Omental fat pad (tissue), 4 donors: Measurements from ENCODE around the gene EVA1C. TPM values are rescaled to one million over a fixed set of nuclear protein-coding genes. Genes with fewer than 3 reads are reported as not detected.
"Not testable (repeated sequence)": the region's sequence is repeated elsewhere in the genome, so short reads cannot be mapped to it uniquely, and the experiment has no call there.

Source experiments
- ATAC-seq: fragments of 150-250 bp; one replicate; pipeline ENCODE4 v1.9.1; 2016; ENCODE audit warnings: mild to moderate bottlenecking, moderate library complexity; ENCODE audit not compliant: low FRiP score
- DNase-seq: peaks from one replicate; pipeline ENCODE4 v3.0.0-alpha.2; 2019; ENCODE audit warnings: low spot score
- total RNA-seq, 4 donors: library from RNA; depleted of rRNA; stranded (reverse); fragments of >200 nt; gene quantifications; one replicate each; pipeline ENCODE4 v1.1.0, GENCODE V29; 2016
- TF ChIP-seq, protein P1 (sequence below), 3 donors: fragments of 450-650 bp; IDR thresholded peaks; one replicate each; pipeline ENCODE4 v1.5.1; 2016 to 2017; ENCODE audit warnings: antibody characterized with exemption in 3 of 3, mild to moderate bottlenecking in 3 of 3, moderate library complexity in 2 of 3

Gene EVA1C, protein sequence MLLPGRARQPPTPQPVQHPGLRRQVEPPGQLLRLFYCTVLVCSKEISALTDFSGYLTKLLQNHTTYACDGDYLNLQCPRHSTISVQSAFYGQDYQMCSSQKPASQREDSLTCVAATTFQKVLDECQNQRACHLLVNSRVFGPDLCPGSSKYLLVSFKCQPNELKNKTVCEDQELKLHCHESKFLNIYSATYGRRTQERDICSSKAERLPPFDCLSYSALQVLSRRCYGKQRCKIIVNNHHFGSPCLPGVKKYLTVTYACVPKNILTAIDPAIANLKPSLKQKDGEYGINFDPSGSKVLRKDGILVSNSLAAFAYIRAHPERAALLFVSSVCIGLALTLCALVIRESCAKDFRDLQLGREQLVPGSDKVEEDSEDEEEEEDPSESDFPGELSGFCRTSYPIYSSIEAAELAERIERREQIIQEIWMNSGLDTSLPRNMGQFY
- 100 to 1,000 TPM in 1 of 4 donors, 10 to 100 TPM in 3; 41.1 to 108 (median 75.9) TPM for total RNA-seq

DNA sequence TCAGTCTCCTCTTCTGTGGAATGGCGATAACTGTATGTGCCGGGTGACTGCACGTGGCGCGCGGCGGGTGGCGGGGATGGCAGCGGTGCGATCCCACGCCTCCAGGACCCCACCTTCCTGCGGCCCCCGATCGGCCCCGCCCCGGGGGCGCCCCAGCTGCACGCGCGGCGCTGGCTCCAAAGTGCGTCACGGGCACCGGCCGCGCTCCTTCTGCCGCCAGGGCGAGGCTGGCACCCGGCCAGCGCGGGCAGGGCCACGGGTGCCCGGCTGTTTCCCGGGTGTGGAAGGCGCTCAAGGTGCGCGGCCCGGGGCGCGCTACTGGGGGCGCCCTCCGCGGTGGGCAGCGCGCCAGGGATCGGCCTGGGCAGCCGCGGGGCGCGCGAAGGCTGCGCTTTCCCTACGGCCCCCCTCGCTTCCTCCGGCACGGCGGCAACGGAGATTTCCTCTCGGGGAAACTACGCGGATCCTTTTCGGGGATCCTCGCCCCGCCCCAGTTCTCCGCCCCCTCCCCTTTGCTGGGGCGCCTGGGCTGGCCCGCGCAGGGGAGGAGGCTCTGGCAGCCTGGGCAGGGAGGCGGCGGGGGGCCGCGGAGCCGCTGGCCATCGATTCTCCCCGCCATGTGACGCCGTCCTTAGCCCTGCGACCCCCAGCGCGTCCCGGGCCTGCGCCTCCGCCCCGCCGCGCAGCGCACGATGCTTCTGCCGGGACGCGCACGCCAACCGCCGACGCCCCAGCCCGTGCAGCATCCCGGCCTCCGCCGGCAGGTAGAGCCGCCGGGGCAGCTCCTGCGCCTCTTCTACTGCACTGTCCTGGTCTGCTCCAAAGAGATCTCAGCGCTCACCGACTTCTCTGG, at the start of gene EVA1C:
EVA1C (plus strand) TSS at position 545 of the 853 bp plus-strand sequence; CDS start at position 693, 148 bp downstream.
- no peak for DNase-seq

DNA sequence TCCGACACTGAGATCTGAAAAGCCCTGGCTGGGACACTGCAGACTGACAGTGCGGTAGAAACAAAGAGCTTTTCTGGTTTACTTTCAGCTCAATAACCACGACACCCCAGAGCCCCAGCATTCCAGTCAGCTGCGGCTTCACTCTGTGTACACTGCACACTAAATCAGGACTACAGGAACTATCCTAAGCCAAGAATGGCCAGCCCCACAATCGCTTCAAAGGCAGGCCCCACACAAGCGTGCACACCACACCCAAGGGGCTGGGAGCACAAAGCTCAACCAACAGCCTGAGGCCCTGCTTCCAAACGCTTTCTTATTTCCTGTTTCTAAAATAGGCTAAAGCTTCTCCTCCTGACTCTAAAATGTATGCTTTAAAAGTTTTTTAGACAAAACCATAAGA, 48.1 kb upstream of the EVA1C start:
- TF ChIP-seq, protein P1, sequence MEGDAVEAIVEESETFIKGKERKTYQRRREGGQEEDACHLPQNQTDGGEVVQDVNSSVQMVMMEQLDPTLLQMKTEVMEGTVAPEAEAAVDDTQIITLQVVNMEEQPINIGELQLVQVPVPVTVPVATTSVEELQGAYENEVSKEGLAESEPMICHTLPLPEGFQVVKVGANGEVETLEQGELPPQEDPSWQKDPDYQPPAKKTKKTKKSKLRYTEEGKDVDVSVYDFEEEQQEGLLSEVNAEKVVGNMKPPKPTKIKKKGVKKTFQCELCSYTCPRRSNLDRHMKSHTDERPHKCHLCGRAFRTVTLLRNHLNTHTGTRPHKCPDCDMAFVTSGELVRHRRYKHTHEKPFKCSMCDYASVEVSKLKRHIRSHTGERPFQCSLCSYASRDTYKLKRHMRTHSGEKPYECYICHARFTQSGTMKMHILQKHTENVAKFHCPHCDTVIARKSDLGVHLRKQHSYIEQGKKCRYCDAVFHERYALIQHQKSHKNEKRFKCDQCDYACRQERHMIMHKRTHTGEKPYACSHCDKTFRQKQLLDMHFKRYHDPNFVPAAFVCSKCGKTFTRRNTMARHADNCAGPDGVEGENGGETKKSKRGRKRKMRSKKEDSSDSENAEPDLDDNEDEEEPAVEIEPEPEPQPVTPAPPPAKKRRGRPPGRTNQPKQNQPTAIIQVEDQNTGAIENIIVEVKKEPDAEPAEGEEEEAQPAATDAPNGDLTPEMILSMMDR (IDR thresholded peaks at IDR 0.05) = no peak
- DNase-seq = no peak
- ATAC-seq = no peak

More for the DNA sequence above, at the start of gene EVA1C:
- peak; percentile 70 for ATAC-seq
- TF ChIP-seq, protein P1 (IDR thresholded peaks at IDR 0.05) = no peak

DNA sequence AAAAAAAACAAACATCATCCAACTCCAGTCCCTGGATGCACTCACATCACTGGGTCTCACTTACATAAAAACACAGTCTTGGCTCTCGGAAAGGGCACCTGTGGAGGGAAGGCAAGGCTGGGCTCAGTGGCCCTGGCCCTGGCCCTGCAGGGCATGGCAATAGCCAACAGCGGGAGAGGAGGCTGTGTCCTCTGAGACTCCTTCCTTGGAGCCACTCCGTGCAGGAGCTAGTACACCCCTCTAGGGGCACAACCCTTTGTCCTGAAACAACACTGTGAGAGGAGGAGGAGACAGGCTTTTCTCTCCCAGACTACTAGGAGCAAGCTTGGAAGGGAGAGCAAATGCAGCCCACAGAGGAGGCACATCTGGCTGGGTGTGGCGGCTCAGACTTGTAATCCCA, 47.7 kb upstream of the EVA1C start:
- TF ChIP-seq, protein P1 (IDR thresholded peaks at IDR 0.05) = no peak
- no peak for ATAC-seq
- no peak for DNase-seq

DNA sequence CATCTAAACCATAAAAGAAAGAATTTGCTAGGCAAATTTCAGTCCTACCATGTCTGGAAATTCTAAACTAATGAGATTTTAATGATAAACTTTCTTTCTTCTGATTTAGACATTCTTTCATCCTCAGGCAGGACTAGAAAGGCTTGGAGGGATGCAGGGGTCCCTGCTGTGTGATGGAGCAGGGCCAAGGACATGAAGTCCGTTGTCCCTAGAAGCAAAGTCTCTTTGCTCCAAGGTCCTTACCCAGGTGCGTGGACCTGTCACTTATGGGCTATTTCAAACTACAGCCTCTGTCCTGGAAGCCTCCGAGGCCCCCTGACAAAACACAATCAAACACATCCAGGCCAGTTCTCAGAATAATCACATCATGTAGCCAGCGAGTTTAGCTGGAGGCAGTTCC, 46.3 kb upstream of the EVA1C start:
- ATAC-seq (no peak), DNase-seq (no peak)
- TF ChIP-seq, protein P1 (IDR thresholded peaks at IDR 0.05) = no peak

DNA sequence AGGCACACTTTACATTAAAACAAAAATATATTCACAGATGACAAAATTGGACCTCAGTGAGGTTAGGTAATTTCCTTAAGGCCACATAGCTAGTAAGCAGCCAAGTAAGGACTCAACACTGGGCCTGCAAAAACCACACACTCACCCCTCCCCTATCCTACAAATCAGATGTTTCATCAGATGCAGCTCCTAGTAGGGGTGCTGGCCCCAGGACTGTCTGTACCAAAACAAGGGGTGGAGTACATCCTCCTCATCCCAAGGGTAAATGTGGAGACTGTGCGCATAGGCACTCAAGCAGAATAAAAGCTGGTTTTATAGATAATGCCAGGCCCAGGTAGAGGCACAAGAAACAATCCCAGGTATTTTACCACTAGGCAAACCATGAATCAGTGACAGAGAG, 45.3 kb upstream of the EVA1C start:
- TF ChIP-seq, protein P1 (IDR thresholded peaks at IDR 0.05) = no peak
- DNase-seq (no peak), ATAC-seq (no peak)

DNA sequence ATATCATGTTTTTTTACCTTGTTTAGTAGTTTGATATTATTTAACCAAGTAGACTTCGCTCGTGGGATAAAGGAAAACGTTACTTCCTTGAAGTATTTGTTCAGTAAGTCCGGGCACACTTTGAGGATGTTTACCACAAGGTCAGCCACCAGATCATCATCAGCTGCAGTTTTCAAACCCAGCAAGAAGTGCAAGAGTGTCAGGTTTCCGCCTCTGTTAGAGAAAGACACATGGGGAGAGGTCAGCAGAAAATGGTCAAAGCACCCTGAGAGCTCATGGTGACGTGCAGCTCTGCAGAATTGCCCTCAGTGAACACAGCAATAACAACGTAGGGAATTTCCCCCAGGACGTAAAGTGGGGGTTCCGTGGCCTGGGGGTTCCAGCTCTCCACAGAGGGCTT, 44.1 kb upstream of the EVA1C start:
- ATAC-seq (no peak), DNase-seq (no peak)
- TF ChIP-seq, protein P1 (IDR thresholded peaks at IDR 0.05) = no peak

DNA sequence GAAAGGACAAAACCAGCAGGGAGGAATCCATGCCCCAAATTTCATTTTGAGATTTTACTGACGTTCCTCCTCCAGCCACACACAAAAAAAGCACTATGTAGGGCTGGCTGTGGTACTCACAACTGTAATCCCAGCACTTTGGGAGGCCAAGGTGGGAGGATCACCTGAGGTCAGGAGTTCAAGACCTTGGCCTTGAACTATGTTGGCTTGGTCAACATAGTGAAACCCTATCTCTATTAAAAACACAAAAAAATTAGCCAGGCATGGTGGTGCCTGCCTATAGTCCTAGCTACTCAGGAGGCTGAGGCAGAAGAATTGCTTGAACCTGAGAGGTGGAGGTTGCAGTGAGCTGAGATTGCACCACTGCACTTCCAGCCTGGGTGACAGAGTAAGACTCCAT, 43.5 kb upstream of the EVA1C start:
- ATAC-seq, DNase-seq: not testable (repeated sequence)
